Epithelial cell of esophagus (primary cell): ENCODE data around the gene MYOZ3.

Experiments used
- DNase-seq: peaks from one replicate; pipeline ENCODE4 v3.0.0; 2010; ENCODE audit warnings: low read depth
- H3K4me3 ChIP-seq: 2 replicates; pipeline ENCODE4 v1.5.1; 2011; ENCODE audit warnings: mild to moderate bottlenecking, low read length, control low read depth
- TF ChIP-seq, protein P1 (sequence below): IDR thresholded peaks from 2 replicates; pipeline ENCODE4 v1.5.1; 2011; ENCODE audit warnings: low read depth, mild to moderate bottlenecking, low read length, control low read depth, inconsistent platforms; ENCODE audit not compliant: insufficient read depth; ENCODE audit errors: missing control alignments

MYOZ3 gene

DNA sequence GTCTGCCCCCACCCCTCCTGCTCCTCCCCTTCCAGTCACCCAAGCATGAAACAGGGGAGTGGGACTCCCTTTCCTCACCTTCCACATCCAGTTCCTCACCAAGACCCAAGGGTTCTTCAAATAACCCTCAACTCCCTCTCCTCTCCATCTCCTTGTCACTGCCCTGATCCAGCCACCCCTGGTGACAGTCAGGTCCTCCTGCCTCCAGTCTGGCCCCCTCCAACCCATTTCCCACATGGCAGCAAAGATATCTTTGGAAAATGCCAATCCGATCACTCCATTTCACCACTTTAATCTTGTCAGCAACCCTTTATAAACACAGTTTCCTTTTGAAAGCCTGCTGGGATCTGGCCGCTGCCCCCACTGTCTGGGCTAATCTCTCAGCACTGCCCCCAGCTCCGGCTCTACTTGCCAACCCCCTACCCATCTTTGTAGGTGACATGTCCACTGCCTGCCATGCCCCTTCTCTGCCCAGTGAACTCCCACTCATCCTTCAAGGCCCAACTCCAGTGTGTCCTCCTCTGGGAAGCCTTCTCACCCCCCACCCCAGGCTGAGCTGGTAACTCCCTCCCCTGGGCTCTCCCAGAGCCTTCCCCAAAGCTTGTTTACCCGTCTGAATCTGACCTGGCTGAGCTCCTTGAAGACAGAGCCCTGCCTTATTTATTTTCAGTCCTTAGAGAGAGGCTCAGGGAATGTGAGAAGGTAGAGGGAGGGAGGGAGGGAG lies 781 bp upstream of the MYOZ3 start:
- no peak overlapping the region for H3K4me3 ChIP-seq
- TF ChIP-seq, protein P1, sequence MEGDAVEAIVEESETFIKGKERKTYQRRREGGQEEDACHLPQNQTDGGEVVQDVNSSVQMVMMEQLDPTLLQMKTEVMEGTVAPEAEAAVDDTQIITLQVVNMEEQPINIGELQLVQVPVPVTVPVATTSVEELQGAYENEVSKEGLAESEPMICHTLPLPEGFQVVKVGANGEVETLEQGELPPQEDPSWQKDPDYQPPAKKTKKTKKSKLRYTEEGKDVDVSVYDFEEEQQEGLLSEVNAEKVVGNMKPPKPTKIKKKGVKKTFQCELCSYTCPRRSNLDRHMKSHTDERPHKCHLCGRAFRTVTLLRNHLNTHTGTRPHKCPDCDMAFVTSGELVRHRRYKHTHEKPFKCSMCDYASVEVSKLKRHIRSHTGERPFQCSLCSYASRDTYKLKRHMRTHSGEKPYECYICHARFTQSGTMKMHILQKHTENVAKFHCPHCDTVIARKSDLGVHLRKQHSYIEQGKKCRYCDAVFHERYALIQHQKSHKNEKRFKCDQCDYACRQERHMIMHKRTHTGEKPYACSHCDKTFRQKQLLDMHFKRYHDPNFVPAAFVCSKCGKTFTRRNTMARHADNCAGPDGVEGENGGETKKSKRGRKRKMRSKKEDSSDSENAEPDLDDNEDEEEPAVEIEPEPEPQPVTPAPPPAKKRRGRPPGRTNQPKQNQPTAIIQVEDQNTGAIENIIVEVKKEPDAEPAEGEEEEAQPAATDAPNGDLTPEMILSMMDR, result no peak
- DNase-seq, result no peak

DNA sequence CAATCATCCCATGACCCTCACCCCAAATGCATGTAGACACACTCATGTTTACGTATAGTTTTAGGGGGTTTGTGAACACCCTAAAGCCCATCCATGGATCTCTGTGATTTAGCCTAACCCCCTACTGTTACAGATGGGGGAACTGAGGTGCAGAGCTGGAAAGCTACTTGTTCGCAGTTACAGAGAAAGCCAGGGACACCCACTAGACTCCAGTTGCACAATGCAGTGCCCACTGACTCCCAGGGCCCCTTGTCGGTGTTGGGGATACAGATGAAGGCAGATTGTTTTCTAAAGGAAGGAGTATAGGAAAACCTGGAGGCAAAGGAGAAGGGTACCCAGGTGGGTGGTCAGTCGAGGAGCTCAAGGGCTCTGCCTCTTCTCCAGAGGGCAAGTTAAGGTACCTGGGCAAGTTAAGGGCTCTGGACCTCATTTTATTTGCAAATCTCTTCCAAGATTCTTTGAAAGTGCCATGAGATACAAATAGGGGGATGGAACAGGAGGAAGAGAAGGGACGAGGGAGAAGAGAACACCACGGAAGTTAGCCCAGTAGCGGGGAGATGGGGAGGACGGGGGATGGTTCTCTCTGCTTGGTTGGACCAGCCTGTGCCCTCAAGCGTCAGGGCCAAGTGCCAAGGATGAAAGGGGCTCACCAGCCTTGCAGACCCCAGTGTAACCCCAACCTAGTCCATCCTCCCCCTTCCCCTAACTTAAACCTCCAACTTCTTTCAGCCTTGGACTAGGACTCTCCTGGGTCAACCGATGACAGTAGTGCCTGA lies 958 bp downstream of the MYOZ3 start:
- no peak overlapping the region for H3K4me3 ChIP-seq
- DNase-seq, result no peak
- TF ChIP-seq, protein P1, result no peak

DNA sequence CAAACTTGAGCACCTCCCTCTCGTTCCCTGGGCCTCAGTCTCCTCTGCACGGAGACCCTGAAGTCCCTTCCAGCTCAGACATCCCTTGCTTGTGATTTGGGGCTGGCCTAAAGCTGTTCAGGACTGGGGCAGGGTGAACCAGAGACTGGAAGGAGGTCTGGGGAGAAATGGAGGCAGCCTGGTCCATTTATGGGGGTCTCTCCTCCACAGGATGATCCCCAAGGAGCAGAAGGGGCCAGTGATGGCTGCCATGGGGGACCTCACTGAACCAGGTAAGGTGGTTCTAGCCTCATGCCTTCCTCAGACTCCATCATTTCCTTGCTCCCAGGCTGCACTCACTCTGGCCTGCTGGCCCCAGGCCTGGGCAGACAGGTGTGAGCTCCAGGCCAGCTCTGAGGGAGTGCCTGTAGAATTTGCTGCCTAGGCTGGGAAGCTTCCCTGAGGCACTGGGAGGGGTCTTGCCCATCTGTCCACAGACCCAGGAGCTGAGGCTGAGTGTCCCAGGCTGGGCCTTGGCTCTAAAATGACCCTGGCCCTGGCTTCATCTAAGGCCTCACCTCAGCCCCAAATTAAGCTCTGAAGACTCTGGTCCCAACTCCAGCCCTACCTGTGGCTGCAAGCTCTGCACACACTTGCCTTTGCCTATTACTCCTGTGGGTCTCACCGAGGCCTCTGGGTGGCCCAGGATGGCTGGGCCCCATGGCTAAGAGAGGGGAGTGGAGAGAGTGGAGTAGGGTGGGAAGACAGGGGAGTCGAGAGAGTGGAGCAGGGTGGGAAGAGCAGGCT lies 1.9 kb downstream of the MYOZ3 start:
- H3K4me3 ChIP-seq, result no peak overlapping the region
- TF ChIP-seq, protein P1, result no peak
- no peak for DNase-seq

DNA sequence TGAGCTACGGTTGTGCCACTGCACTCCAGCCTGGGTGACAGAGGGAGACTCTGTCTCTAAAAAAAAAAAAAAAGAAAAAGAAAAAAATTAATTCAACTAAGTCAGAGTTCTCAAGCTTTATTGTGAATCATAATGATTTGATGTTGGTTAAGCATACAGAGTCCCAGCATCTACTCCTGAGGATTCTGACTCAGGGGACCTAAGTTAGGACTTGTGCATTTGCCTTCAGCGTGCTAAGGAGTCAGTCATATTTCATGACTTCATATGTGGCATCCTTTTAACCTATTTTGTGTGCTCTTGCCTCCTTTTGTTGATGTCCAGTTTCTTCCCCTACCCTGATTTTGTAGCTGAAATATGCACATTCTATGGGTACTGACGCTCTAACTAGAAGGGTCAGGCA lies 2.9 kb downstream of the MYOZ3 start:
- peak; percentile 92 for DNase-seq
- TF ChIP-seq, protein P1, result no peak
- no peak overlapping the region for H3K4me3 ChIP-seq

DNA sequence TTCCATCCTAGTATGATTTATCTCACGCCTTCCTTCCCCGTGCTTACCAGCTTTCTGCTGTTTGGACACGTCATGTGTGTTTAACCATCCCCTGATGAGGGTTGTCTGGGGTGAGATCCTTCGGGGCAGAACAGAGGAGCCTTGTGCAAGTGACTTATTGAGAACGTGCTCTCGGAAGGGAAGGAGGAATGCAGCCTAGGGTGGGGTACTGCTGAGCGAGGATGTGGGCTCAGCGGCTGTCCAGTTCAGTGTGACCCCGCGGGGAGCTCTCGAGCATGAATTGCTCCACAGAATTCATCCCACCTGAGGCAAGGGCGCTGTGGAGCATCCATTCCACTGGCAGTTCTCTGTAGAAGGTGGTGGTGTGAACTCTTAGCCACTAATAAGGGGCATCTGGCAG lies 4.0 kb downstream of the MYOZ3 start:
- no peak overlapping the region for H3K4me3 ChIP-seq
- DNase-seq, result peak; percentile 89
- TF ChIP-seq, protein P1, result no peak

DNA sequence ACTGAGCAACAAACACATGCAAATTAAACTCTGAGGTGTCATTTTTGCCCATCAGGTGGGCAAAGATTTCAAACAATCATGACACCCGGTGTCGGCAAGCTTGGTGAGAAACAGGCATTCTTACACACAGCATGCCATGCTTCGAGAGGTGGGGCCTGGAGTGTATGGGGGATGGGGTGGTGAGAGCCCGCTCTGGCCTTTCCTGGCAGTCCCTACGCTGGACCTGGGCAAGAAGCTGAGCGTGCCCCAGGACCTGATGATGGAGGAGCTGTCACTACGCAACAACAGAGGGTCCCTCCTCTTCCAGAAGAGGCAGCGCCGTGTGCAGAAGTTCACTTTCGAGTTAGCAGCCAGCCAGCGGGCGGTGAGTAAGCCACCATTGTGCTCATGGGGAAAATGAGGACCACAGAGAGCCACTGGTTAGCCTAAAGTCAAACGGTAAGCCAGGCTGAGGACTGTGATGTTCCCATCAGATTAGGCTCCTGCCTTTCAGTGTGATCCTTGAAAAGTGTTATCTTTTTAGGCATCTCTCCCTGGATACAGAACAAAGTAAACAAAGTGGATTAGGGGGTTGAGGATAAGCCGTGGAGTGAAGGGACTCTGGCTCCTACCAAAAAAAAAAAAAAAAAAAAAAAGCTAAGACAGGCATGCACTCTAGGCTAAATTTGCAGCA lies 9.4 kb downstream of the MYOZ3 start:
- TF ChIP-seq, protein P1, result no peak
- no peak for DNase-seq
- no peak overlapping the region for H3K4me3 ChIP-seq
